Common myeloid progenitor, CD34-positive (primary cell): ENCODE measurements around the gene MRTFA.

Source experiments
- CTCF ChIA-PET: fragments of 350-600 bp; sonication (Branson Sonifier 250); formaldehyde crosslinking; loops from one replicate; lab custom pipeline; 2021; ENCODE audit warnings: antibody characterized with exemption; lab: Charles Lee
- POLR2A ChIA-PET: fragments of 350-600 bp; sonication (Branson Sonifier 250); formaldehyde crosslinking; loops from one replicate; lab custom pipeline; 2021; ENCODE audit warnings: antibody characterized with exemption; lab: Charles Lee
- DNase-seq, 3 donors: peaks; one replicate each; pipeline versions ENCODE4 v3.0.0 to v3.0.0-alpha.2; 2013
- H3K27ac ChIP-seq, 2 experiments: 1 replicate in 1 of 2; 2 replicates in 1 of 2; pipeline ENCODE4 v1.7.0; 2013; ENCODE audit warnings: inconsistent platforms in 2 of 2, low read length in 2 of 2, mild to moderate bottlenecking in 2 of 2, low read depth in 1 of 2, moderate library complexity in 1 of 2; ENCODE audit not compliant: severe bottlenecking in 2 of 2, insufficient read depth in 1 of 2, poor library complexity in 1 of 2
- H3K27me3 ChIP-seq, 5 experiments: replicated peaks in 2 of 5; 1 replicate in 3 of 5; 2 replicates in 2 of 5; pipeline versions ENCODE4 v1.6.1 to v1.7.0; 2013; ENCODE audit warnings: low read length in 4 of 5, mild to moderate bottlenecking in 2 of 5, moderate library complexity in 2 of 5, inconsistent platforms in 1 of 5; ENCODE audit not compliant: insufficient read depth in 5 of 5, control insufficient read depth in 4 of 5
- H3K36me3 ChIP-seq, 4 experiments: 1 replicate in 2 of 4; 2 replicates in 2 of 4; pipeline versions ENCODE4 v1.6.1 to v1.7.0; 2013; ENCODE audit warnings: low read length in 3 of 4, control low read depth in 1 of 4, mild to moderate bottlenecking in 1 of 4; ENCODE audit not compliant: control insufficient read depth in 4 of 4, insufficient read depth in 4 of 4
- H3K4me1 ChIP-seq, 4 experiments: 1 replicate in 3 of 4; 2 replicates in 1 of 4; pipeline versions ENCODE4 v1.6.1 to v1.7.1; 2013; ENCODE audit warnings: low read length in 3 of 4, mild to moderate bottlenecking in 3 of 4, control low read depth in 1 of 4, inconsistent platforms in 1 of 4, moderate library complexity in 1 of 4; ENCODE audit not compliant: control insufficient read depth in 4 of 4, insufficient read depth in 4 of 4; ENCODE audit errors: control extremely low read depth in 1 of 4
- H3K4me3 ChIP-seq, 7 experiments: 1 replicate in 4 of 7; 2 replicates in 3 of 7; pipeline versions ENCODE4 v1.5.1 to v1.7.0; 2013; ENCODE audit warnings: mild to moderate bottlenecking in 7 of 7, low read length in 6 of 7, moderate library complexity in 6 of 7, inconsistent platforms in 2 of 7, low read depth in 2 of 7, control low read depth in 1 of 7; ENCODE audit not compliant: insufficient read depth in 4 of 7, control insufficient read depth in 1 of 7; ENCODE audit errors: extremely low read depth in 1 of 7
- H3K9me3 ChIP-seq, 5 experiments: 1 replicate in 4 of 5; 2 replicates in 1 of 5; pipeline versions ENCODE4 v1.6.1 to v1.7.1; 2013; ENCODE audit warnings: low read length in 4 of 5, mild to moderate bottlenecking in 2 of 5, inconsistent platforms in 1 of 5, low read depth in 1 of 5, moderate library complexity in 1 of 5; ENCODE audit not compliant: control insufficient read depth in 4 of 5, insufficient read depth in 2 of 5; ENCODE audit errors: control extremely low read depth in 1 of 5
- WGBS: methylation state at CpG from one replicate; pipeline ENCODE4 v1.1.5; 2013; ENCODE audit not compliant: insufficient coverage; 5-methylcytosine and 5-hydroxymethylcytosine counted together

Gene MRTFA

GRCh38 chr22:40469181-40469580, 167.3 kb downstream of the MRTFA start:
- Histone ChIP-seq H3K27me3 (no peaks in the 10 kb centered on the region), H3K36me3 (peaks cover 0 to 3% (median 0%) of the 10 kb centered on the region in 4 experiments), H3K27ac (no peak overlapping the region), H3K4me1 (peaks cover 9 to 26% (median 14%) of the 10 kb centered on the region in 4 experiments), H3K9me3 (no peaks in the 10 kb centered on the region), H3K4me3 (no peak overlapping the region)
- ChIA-PET POLR2A (no interaction called here), CTCF (interaction anchor here (1.5 to 2.2 kb wide), 4 partner anchors 12 to 32 kb away, joined by 3 to 7 read pairs (median 4); no protein-coding TSS in a partner anchor)
- 96% methylated on average over 5 of the region's 5 CpGs for WGBS
- no peak for DNase-seq

- no peak for DNase-seq
- CTCF ChIA-PET, result interaction anchor here (0.6 to 2.2 kb wide), 8 partner anchors 10 to 86 kb away, joined by 3 to 7 read pairs (median 4); no protein-coding TSS in a partner anchor
- Histone ChIP-seq H3K4me1 (peaks cover 9 to 30% (median 19%) of the 10 kb centered on the region in 4 experiments), H3K9me3 (no peaks in the 10 kb centered on the region), H3K36me3 (peaks cover 0 to 3% (median 0%) of the 10 kb centered on the region in 4 experiments), H3K27ac (no peak overlapping the region), H3K4me3 (no peak overlapping the region), H3K27me3 (no peaks in the 10 kb centered on the region)
- POLR2A ChIA-PET, result no interaction called here
Measured at GRCh38 chr22:40468616-40469015, 167.9 kb downstream of the MRTFA start.

- Histone ChIP-seq H3K9me3 (no peaks in the 10 kb centered on the region), H3K4me3 (no peak overlapping the region), H3K27me3 (no peaks in the 10 kb centered on the region), H3K36me3 (peaks cover 0 to 3% (median 0%) of the 10 kb centered on the region in 4 experiments), H3K27ac (no peak overlapping the region), H3K4me1 (peaks cover 9 to 38% (median 25%) of the 10 kb centered on the region in 4 experiments)
- CTCF ChIA-PET, result interaction anchor here (0.6 to 2.2 kb wide), 5 partner anchors 7 to 30 kb away, joined by 3 to 5 read pairs (median 5); no protein-coding TSS in a partner anchor
- no peak for DNase-seq
- POLR2A ChIA-PET, result no interaction called here
- WGBS, result no CpG with 5 or more reads among the region's 1 CpG
Measured at GRCh38 chr22:40466976-40467375, 169.5 kb downstream of the MRTFA start.

- DNase-seq, result peak; percentile 47 to 84 (median 75)
- Histone ChIP-seq H3K9me3 (no peaks in the 10 kb centered on the region), H3K36me3 (peaks cover 0 to 8% (median 3%) of the 10 kb centered on the region in 4 experiments), H3K4me1 (peaks cover 27 to 59% (median 49%) of the 10 kb centered on the region in 4 experiments), H3K27me3 (no peaks in the 10 kb centered on the region), H3K4me3 (peak overlapping the region in 6 of 7 experiments; percentile 78 to 99 (median 88)), H3K27ac (peak overlapping the region; percentile 91 to 98)
- CTCF ChIA-PET, result interaction anchor here (1.5 to 2.2 kb wide), 2 partner anchors 9 to 29 kb away, joined by 4 to 7 read pairs; no protein-coding TSS in a partner anchor
- WGBS, result 70% methylated on average over 2 of the region's 5 CpGs
- POLR2A ChIA-PET, result interaction anchor here (1.0 to 1.3 kb wide), 2 partner anchors 20 to 30 kb away, joined by 3 to 4 read pairs; no protein-coding TSS in a partner anchor
Measured at GRCh38 chr22:40463683-40464082, 172.8 kb downstream of the MRTFA start.

GRCh38 chr22:40463017-40463631, 173.4 kb downstream of the MRTFA start:
- peak overlapping the region; percentile 91 to 98 for H3K27ac ChIP-seq
- peak; percentile 89 to 96 (median 92) for DNase-seq
- CTCF ChIA-PET, result interaction anchor here (1.3 to 2.2 kb wide), 6 partner anchors 10 to 68 kb away, joined by 4 to 7 read pairs (median 6); no protein-coding TSS in a partner anchor
- peaks cover 0 to 8% (median 3%) of the 10 kb centered on the region in 4 experiments for H3K36me3 ChIP-seq
- no peaks in the 10 kb centered on the region for H3K9me3 ChIP-seq
- H3K27me3 ChIP-seq, result no peaks in the 10 kb centered on the region
- H3K4me3 ChIP-seq, result peak overlapping the region; percentile 57 to 99 (median 87)
- 0% methylated on average over 3 of the region's 13 CpGs for WGBS
- H3K4me1 ChIP-seq, result peaks cover 27 to 57% (median 48%) of the 10 kb centered on the region in 4 experiments
- POLR2A ChIA-PET, result interaction anchor here (0.9 to 1.3 kb wide), 3 partner anchors 19 to 29 kb away, joined by 3 to 4 read pairs (median 3); no protein-coding TSS in a partner anchor

- peak overlapping the region; percentile 91 to 98 for H3K27ac ChIP-seq
- H3K27me3 ChIP-seq, result no peaks in the 10 kb centered on the region
- WGBS, result 2% methylated on average over 7 of the region's 7 CpGs
- H3K4me1 ChIP-seq, result peaks cover 27 to 55% (median 47%) of the 10 kb centered on the region in 4 experiments
- POLR2A ChIA-PET, result interaction anchor here (0.9 kb wide), 1 partner anchor 26 kb away, joined by 3 read pairs; no protein-coding TSS in a partner anchor
- DNase-seq, result peak; percentile 35 to 64 (median 48)
- H3K36me3 ChIP-seq, result peaks cover 0 to 8% (median 4%) of the 10 kb centered on the region in 4 experiments
- peak overlapping the region in 6 of 7 experiments; percentile 78 to 99 (median 88) for H3K4me3 ChIP-seq
- no peaks in the 10 kb centered on the region for H3K9me3 ChIP-seq
- CTCF ChIA-PET, result interaction anchor here (1.0 to 2.5 kb wide), 8 partner anchors 9 to 80 kb away, joined by 3 to 7 read pairs (median 6); no protein-coding TSS in a partner anchor
Measured at GRCh38 chr22:40462195-40462984, 174.1 kb downstream of the MRTFA start.
